ENCODE results near the gene CYP3A7.
"Not testable (repeated sequence)": the region's sequence is repeated elsewhere in the genome, so short reads cannot be mapped to it uniquely, and the experiment has no call there.

CYP3A7 gene

GRCh38 chr7:99769494-99769893 is 34.5 kb upstream of the CYP3A7 start:
- H2AK5ac ChIP-seq (ENCODE audit: low read length); H3K23ac ChIP-seq (ENCODE audit: low read length); DNase-seq; H3K27me3 ChIP-seq (ENCODE audit: insufficient read depth, low read length); H3K18ac ChIP-seq (ENCODE audit: low read length); H2AFZ ChIP-seq (ENCODE audit: insufficient read depth, low read length, poor library complexity); H3K4me1 ChIP-seq (ENCODE audit: control insufficient read depth in 1 of 2, insufficient read depth in 2 of 2, low read length in 2 of 2); H3K79me2 ChIP-seq (ENCODE audit: control insufficient read depth, insufficient read depth, low read length, poor library complexity); H3K4ac ChIP-seq (ENCODE audit: low read depth, low read length); H3K9me3 ChIP-seq (ENCODE audit: insufficient read depth, low read depth, low read length); H3K9ac ChIP-seq (ENCODE audit: low read length); H2BK12ac ChIP-seq (ENCODE audit: low read length); H4K91ac ChIP-seq (ENCODE audit: low read depth, low read length); H2BK5ac ChIP-seq (ENCODE audit: low read depth, low read length, poor library complexity); H3K36me3 ChIP-seq (ENCODE audit: control insufficient read depth in 1 of 2, insufficient read depth in 2 of 2, low read length in 2 of 2); H3K4me2 ChIP-seq (ENCODE audit: low read length); H2BK120ac ChIP-seq (ENCODE audit: insufficient read depth, low read length, poor library complexity); H3K4me3 ChIP-seq (ENCODE audit: low read depth, low read length); H4K8ac ChIP-seq (ENCODE audit: low read depth, low read length); H3K14ac ChIP-seq (ENCODE audit: low read length); H3K27ac ChIP-seq (ENCODE audit: low read depth, low read length); H4K12ac ChIP-seq (ENCODE audit: low read depth, low read length); H3K79me1 ChIP-seq (ENCODE audit: low read length): not testable (repeated sequence)
- WGBS (ENCODE audit: extremely low coverage, insufficient coverage, insufficient read length) = no CpG with 5 or more reads among the region's 3 CpGs

- H3K9ac ChIP-seq (ENCODE audit: low read length) = no peak overlapping the region
- no CpG with 5 or more reads among the region's 2 CpGs for WGBS (ENCODE audit: extremely low coverage, insufficient coverage, insufficient read length)
- H3K4me1 ChIP-seq (ENCODE audit: control insufficient read depth in 1 of 2, insufficient read depth in 2 of 2, low read length in 2 of 2) = no peaks in the 10 kb centered on the region
- no peak for DNase-seq
- H3K9me3 ChIP-seq (ENCODE audit: insufficient read depth, low read depth, low read length) = no peaks in the 10 kb centered on the region
- no peak overlapping the region for H3K14ac ChIP-seq (ENCODE audit: low read length)
- H4K91ac ChIP-seq (ENCODE audit: low read depth, low read length) = no peak overlapping the region
- H2BK5ac ChIP-seq (ENCODE audit: low read depth, low read length, poor library complexity) = no peak overlapping the region
- no peak overlapping the region for H2BK120ac ChIP-seq (ENCODE audit: insufficient read depth, low read length, poor library complexity)
- no peak overlapping the region for H3K23ac ChIP-seq (ENCODE audit: low read length)
- H3K79me2 ChIP-seq (ENCODE audit: control insufficient read depth, insufficient read depth, low read length, poor library complexity) = no peaks in the 10 kb centered on the region
- H3K18ac ChIP-seq (ENCODE audit: low read length) = no peak overlapping the region
- H2BK12ac ChIP-seq (ENCODE audit: low read length) = no peak overlapping the region
- H3K4ac ChIP-seq (ENCODE audit: low read depth, low read length) = no peak overlapping the region
- H2AK5ac ChIP-seq (ENCODE audit: low read length) = no peak overlapping the region
- no peaks in the 10 kb centered on the region for H3K27me3 ChIP-seq (ENCODE audit: insufficient read depth, low read length)
- no peaks in the 10 kb centered on the region for H3K36me3 ChIP-seq (ENCODE audit: control insufficient read depth in 1 of 2, insufficient read depth in 2 of 2, low read length in 2 of 2)
- no peaks in the 10 kb centered on the region for H3K79me1 ChIP-seq (ENCODE audit: low read length)
- no peak overlapping the region for H3K4me3 ChIP-seq (ENCODE audit: low read depth, low read length)
- no peak overlapping the region for H4K8ac ChIP-seq (ENCODE audit: low read depth, low read length)
- H4K12ac ChIP-seq (ENCODE audit: low read depth, low read length) = no peak overlapping the region
- no peak overlapping the region for H3K4me2 ChIP-seq (ENCODE audit: low read length)
- no peak overlapping the region for H3K27ac ChIP-seq (ENCODE audit: low read depth, low read length)
- H2AFZ ChIP-seq (ENCODE audit: insufficient read depth, low read length, poor library complexity) = no peak overlapping the region
Measured at GRCh38 chr7:99768471-99768870, 33.5 kb upstream of the CYP3A7 start.

- WGBS (ENCODE audit: extremely low coverage, insufficient coverage, insufficient read length) = no CpG with 5 or more reads among the region's 1 CpG
- Histone ChIP-seq H4K91ac (ENCODE audit: low read depth, low read length) (no peak overlapping the region), H3K9me3 (ENCODE audit: insufficient read depth, low read depth, low read length) (no peaks in the 10 kb centered on the region), H2AK5ac (ENCODE audit: low read length) (no peak overlapping the region), H3K79me1 (ENCODE audit: low read length) (no peaks in the 10 kb centered on the region), H3K14ac (ENCODE audit: low read length) (no peak overlapping the region), H4K8ac (ENCODE audit: low read depth, low read length) (no peak overlapping the region), H4K12ac (ENCODE audit: low read depth, low read length) (no peak overlapping the region), H3K79me2 (ENCODE audit: control insufficient read depth, insufficient read depth, low read length, poor library complexity) (no peaks in the 10 kb centered on the region), H3K27ac (ENCODE audit: low read depth, low read length) (no peak overlapping the region), H3K27me3 (ENCODE audit: insufficient read depth, low read length) (no peaks in the 10 kb centered on the region), H3K4me2 (ENCODE audit: low read length) (no peak overlapping the region), H3K4ac (ENCODE audit: low read depth, low read length) (no peak overlapping the region), H3K9ac (ENCODE audit: low read length) (no peak overlapping the region), H2BK12ac (ENCODE audit: low read length) (no peak overlapping the region), H3K4me3 (ENCODE audit: low read depth, low read length) (no peak overlapping the region), H2AFZ (ENCODE audit: insufficient read depth, low read length, poor library complexity) (no peak overlapping the region), H2BK120ac (ENCODE audit: insufficient read depth, low read length, poor library complexity) (no peak overlapping the region), H3K23ac (ENCODE audit: low read length) (no peak overlapping the region), H2BK5ac (ENCODE audit: low read depth, low read length, poor library complexity) (no peak overlapping the region), H3K4me1 (ENCODE audit: control insufficient read depth in 1 of 2, insufficient read depth in 2 of 2, low read length in 2 of 2) (peaks cover 5% of the 10 kb centered on the region in 2 experiments), H3K18ac (ENCODE audit: low read length) (no peak overlapping the region), H3K36me3 (ENCODE audit: control insufficient read depth in 1 of 2, insufficient read depth in 2 of 2, low read length in 2 of 2) (no peaks in the 10 kb centered on the region)
- DNase-seq = no peak
Measured at GRCh38 chr7:99767662-99768061, 32.7 kb upstream of the CYP3A7 start.

- Histone ChIP-seq H3K4me1 (ENCODE audit: control insufficient read depth in 1 of 2, insufficient read depth in 2 of 2, low read length in 2 of 2) (peaks cover 5% of the 10 kb centered on the region in 2 experiments), H3K18ac (ENCODE audit: low read length) (no peak overlapping the region), H2AFZ (ENCODE audit: insufficient read depth, low read length, poor library complexity) (no peak overlapping the region), H2AK5ac (ENCODE audit: low read length) (no peak overlapping the region), H3K79me2 (ENCODE audit: control insufficient read depth, insufficient read depth, low read length, poor library complexity) (no peaks in the 10 kb centered on the region), H3K36me3 (ENCODE audit: control insufficient read depth in 1 of 2, insufficient read depth in 2 of 2, low read length in 2 of 2) (no peaks in the 10 kb centered on the region), H2BK5ac (ENCODE audit: low read depth, low read length, poor library complexity) (no peak overlapping the region), H3K27ac (ENCODE audit: low read depth, low read length) (no peak overlapping the region), H2BK120ac (ENCODE audit: insufficient read depth, low read length, poor library complexity) (no peak overlapping the region), H3K9ac (ENCODE audit: low read length) (no peak overlapping the region), H3K4ac (ENCODE audit: low read depth, low read length) (no peak overlapping the region), H3K79me1 (ENCODE audit: low read length) (no peaks in the 10 kb centered on the region), H4K91ac (ENCODE audit: low read depth, low read length) (no peak overlapping the region), H3K14ac (ENCODE audit: low read length) (no peak overlapping the region), H3K9me3 (ENCODE audit: insufficient read depth, low read depth, low read length) (no peaks in the 10 kb centered on the region), H3K4me2 (ENCODE audit: low read length) (no peak overlapping the region), H3K4me3 (ENCODE audit: low read depth, low read length) (no peak overlapping the region), H3K23ac (ENCODE audit: low read length) (no peak overlapping the region), H3K27me3 (ENCODE audit: insufficient read depth, low read length) (no peaks in the 10 kb centered on the region), H4K12ac (ENCODE audit: low read depth, low read length) (no peak overlapping the region), H4K8ac (ENCODE audit: low read depth, low read length) (no peak overlapping the region), H2BK12ac (ENCODE audit: low read length) (no peak overlapping the region)
- no CpG with 5 or more reads among the region's 3 CpGs for whole genome bisulfite sequencing (ENCODE audit: extremely low coverage, insufficient coverage, insufficient read length)
- DNase-seq = no peak
Measured at GRCh38 chr7:99766484-99767099, 31.6 kb upstream of the CYP3A7 start.

Data from trophoblast cell (in vitro differentiated cells and primary cell).